ENCODE measurements around the gene ATP1B1.

The ATP1B1 gene

DNA sequence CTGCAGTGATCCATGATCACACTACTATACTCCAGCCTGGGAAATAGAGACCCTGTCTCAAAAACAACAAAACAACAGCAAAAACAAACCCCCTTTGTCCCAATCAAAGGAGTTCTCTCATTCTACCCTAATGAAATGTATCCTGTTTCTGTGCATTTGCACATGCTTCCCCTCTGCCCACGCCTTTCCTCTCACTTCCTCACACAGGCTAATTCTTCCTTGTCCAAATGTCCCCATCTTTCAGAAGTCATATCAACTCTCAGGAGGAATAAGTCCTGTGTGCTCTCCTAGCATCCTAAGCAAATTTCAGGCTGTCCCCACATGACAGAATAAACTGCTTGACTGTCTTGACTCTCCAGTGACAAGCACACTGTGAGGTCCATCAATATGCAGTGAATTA is 8.1 kb upstream of the ATP1B1 start:
- no peak for DNase-seq

GRCh38 chr1:169099561-169099960 is 6.9 kb upstream of the ATP1B1 start:
- DNase-seq = no peak

GRCh38 chr1:169100208-169100607 is 6.3 kb upstream of the ATP1B1 start:
- DNase-seq = no peak

- DNase-seq = no peak
These were observed 5.8 kb upstream of the ATP1B1 start for GRCh38 chr1:169100651-169101088.

DNA sequence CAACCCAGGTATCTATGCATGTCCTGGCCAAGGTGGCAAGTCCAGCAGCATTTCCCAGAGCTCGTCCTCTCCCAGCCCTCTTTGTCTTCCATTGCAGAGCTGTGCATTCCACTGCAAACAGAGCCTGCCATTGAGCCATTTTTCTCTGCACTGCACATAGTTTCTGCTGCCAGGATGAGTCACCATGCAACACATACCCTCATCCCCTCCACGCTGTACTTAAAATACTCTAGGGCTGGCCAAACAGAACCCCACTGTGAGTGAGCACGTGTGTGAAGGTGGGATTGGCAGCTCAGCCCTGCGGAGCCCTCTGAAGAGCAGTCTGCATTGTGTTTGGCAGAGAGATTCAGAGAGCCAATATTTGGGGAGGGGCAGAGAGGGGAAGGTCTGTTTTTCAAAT is 3.9 kb upstream of the ATP1B1 start:
- no peak for DNase-seq

DNA sequence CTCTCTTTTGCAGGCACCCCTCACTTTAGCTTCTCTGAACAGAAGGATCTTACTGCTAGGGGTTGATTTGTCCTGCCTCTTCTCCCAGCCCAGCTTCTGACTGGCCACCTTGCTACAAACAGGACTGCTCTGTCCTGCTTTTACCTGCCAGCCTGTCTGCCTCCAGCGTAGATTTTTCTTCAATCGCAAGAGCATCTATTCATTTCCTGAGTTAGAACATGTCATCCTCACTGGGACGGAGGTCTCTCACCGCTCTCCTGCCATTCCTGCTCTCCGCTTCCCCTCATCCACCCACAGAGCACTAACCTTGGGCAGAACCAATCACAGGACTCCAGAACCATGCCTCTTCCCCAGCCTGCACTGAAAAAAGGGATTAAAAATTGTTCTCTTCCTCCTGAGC is 3.5 kb upstream of the ATP1B1 start:
- no peak for DNase-seq

GRCh38 chr1:169103480-169103893 is 3.0 kb upstream of the ATP1B1 start:
- no peak for DNase-seq

DNA sequence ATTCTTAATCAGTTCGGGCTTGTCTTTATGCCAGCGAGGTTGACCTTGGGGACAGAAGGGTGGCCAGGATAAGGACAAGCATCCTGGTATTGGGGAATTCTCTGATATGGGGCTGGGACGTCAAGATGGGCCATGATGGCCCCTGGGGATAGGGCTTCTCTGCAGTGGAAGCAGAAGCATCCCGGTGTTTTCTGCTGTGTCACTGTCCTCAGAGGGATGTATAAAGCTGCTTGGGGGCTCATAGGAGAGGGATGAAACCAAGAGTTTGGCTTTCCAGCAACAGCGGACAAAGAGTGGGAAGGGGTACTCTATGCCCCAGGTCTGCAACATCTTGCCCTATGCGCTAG is 1.4 kb upstream of the ATP1B1 start:
- DNase-seq = no peak

DNA sequence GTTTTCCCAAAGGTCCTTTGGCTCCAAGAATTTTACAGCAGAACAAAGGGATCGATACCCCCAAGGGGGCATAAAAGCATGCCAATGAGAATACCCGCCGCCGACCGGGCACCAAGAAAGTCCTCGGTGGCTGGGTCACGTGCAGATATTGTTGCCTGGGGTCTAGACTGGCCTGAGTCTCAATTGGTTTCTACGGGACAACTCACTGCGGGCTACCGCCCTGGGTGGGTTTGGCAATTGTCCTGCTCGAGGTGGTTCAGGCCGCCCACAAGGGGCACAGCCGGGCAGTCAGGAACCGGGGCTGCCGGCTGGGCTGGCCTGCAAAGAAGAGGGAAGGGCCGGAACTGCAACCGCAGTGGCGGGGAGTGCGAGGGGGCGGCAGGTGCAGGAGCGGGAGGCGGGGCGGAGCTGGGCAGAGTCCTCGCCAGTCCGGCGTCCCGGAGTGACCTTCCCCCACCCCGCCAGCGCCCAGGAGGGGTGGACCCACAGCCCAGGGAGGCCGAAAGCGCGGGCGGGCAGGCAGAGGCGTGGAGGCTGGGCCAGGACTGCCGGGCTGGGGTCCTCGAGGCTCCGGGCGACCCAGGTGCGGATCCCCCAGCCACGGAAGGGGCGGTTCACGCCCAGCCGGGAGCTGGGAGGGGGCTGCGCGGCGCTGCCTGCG is 926 bp upstream of the ATP1B1 start:
- DNase-seq = peak; percentile 41

DNA sequence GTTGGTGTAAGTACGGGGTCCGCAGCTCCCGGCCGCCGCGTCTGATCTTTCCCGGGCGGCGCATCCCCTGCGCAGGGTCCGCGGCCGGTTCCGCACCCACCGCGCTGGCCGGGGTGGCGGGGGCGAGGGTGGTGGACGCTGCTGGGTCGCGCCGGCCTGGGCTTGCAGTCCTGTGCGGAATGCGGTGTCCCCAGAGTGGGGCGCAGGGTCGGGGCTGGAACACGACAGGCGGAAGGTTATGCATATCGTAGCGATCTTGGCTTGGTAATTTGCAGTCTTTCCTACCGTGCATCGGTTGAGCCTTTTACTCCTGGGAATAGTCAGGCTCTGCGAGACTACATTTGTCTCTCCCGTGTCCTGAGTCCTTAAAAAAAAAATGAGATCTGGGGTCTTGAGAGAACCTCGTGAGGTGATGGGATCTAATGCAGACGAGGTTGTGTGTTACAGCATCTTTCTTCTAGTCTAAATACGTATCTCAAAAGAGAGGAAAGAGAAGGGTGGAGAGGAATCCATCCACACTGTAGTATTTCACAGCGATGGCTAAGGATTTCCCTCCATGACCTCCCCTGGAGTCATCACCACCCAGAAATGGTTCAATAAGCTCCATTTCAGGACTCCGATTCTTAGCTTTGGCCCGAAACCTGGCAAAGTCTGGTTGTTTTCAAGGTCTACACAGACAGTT is 572 bp downstream of the ATP1B1 start:
- no peak for DNase-seq

DNA sequence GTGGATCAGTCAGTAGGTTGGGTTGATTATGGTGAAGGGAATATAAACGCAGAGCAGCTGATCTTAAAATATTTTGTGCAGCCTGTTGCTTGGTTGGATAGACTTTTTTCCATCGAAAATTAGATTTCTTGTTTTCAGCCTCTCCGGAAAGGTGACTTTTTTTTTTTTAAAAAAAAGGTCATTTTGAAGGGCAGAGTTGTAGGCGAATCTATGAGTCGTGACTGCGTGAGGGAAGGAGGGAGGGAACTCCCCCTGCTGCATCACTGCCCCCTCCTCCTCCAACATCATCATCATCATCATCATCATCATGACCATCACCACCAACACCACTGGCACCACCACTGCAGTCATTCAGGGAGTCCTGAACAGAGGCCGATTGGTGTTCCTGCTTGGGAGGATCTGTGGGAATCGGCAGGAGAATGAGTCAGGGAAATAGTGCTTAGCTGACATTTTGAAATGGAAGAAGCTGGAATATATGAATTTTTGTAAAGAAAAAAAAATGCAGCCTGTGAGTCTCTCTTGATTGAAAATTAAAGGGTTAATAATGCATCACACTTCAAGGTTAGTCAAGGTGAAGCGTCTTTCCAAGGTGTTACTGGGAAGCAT is 1.2 kb downstream of the ATP1B1 start:
- no peak for DNase-seq

DNA sequence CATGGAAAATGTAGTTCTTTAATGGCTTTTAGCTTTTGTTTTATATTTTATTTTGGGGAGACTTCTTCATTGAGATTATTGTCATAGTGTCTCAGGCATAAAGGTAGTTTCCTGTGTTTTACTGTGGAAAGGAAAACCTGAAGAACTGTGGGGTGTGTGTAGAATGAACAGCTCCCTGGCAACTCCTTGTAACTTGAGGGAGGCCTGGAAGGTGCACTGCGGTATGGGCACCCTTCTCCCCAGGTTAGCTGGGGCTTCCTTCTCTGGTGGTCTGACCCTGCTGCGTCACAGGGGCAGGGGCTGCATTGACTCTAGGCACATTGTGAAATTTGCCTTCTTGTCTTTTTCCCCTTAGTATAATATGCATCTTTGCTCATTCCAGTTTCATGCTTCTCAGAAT is 1.7 kb downstream of the ATP1B1 start:
- no peak for DNase-seq

DNA sequence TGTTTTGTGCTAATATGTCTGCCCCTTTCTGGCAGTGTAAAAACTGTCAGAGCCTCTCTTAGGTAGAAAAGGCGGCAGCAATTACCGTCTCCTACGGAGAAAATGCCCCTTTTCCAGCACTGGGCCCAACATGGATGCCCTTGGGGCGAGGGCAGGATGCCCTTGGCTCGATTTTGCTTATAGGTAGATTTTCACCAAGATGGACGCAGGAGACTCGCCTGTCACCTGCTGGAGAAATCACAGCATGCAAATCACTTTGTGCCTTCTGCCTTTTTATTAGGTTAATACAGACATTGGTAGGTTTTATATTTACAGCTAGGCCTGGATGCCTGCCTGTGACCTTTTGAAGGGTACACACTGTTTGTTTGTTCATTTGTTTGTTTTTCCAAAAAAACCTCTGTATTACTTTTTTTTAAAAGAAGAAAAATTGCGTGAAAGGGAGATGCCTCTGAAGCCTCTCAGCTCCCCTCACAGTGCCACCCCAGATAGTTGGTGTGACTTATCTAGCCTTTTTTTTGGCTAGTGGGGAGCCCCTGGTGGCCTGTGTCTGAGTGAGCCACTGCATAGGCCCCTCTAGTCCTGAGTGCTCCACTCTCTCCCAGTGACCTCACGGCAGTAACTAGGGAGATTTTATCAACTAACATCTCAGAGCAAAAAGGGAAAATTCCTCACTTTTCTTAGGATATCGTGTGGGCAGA is 2.5 kb downstream of the ATP1B1 start:
- DNase-seq = no peak

- DNase-seq = no peak
These were observed 3.2 kb downstream of the ATP1B1 start for GRCh38 chr1:169109561-169110134.

- DNase-seq = no peak
These were observed 3.7 kb downstream of the ATP1B1 start for GRCh38 chr1:169110236-169110635.

DNA sequence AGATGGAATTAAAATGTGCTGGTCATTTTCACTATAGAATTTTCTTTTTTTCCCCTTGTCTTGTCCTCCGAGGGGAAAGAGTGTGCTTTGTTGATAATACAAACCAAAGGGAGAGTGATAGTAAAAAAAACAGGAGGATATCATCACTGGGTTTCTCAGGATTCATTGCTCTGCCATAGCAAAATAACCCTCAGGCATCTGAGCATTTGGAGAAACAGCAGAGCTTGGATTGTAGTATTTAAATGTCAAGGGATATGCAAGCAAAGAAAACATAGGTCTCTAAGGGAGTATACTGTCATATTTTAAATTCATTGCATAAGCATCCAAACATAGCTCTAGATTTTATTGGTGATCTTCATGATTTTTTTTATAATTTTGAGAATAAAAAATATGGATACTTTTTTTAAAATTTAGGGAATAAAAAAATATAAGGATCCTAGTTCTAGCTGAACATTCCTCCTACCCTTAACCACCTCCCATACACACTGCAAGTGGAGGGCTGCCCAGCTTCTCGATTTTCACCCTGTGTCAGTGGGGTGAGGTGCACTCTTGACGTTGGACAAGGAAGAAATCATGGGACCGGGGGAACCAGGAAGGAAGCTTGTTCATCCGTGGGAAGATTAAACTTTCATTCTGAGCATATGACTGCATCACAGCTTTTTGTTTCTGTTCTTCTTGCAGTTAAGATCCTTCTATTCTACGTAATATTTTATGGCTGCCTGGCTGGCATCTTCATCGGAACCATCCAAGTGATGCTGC is 4.4 kb downstream of the ATP1B1 start:
- DNase-seq = no peak

DNA sequence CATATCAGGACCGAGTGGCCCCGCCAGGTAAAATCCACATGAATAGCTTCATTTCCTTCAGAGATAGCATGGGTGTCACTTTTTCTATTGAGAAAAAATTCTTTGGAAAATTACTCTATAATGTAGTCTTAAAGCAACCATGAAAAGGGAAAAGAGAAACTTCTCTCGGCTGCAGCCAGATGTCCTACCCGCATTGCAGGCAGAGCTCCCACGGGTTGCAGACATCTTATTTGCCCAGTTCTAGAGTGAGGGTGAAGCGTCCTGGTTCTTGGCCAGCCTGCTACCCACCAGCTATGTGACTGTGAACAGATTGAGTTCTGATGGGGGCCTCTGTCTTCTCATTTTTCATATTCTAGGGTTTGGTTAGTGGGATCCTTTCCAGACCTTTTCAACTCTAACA is 5.0 kb downstream of the ATP1B1 start:
- no peak for DNase-seq

DNA sequence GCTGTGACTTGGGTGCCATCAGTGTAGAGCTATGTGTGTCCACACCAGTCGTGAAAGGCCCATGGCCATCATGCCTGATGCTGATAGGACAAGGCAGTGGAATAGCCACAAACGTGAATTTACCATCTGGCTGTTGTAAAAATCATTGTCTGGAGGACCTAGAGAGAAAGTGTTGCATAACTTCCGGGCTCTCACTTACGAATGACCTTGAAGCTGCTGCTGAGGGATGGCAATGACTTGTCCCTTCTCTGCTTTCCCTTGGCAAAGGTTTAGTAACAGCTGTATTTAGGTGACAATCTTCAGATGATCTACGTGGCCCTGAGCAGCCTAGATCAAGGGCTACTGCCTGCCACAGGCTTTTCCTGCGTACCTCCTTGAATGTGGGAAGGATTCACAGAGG is 5.8 kb downstream of the ATP1B1 start:
- DNase-seq = no peak

GRCh38 chr1:169113613-169114119 is 7.2 kb downstream of the ATP1B1 start:
- DNase-seq = no peak

- DNase-seq = no peak
These were observed 9.5 kb downstream of the ATP1B1 start for GRCh38 chr1:169115891-169116585.

GRCh38 chr1:169117014-169117413 is 10.5 kb downstream of the ATP1B1 start:
- no peak for DNase-seq

DNA sequence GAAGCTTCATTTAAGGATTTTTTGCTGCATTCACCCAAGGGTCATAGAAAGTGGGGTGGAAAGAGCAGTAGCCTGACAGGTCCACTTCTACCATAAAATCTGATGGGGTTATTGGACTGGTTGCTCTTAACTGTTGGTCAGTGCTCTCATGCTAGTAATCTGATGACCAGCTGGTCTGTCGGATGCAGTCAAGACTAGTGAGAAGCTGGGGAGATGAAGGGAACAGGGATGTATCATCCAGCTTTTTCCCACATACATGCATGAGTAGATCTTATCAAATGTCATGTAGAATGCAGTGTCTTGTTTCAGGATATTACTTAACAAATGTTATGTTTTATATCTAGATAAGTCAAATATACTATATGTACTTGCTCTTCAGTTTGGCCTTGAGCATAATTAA is 11.1 kb downstream of the ATP1B1 start:
- no peak for DNase-seq

Data from CD4-positive, alpha-beta T cell treated with Interleukin-12 subunit alpha and Interleukin-12 subunit beta, for 1 hour (primary cell).